Activated naive CD4-positive, alpha-beta T cell treated with anti-CD3 and anti-CD28 coated beads, Interleukin-2, amount 50 U/mL, for 16 hours (primary cell): ENCODE results near the gene ITPRID1.
"Not testable (repeated sequence)": the region's sequence is repeated elsewhere in the genome, so short reads cannot be mapped to it uniquely, and the experiment has no call there.

Experiments
- DNase-seq: peaks from one replicate; pipeline ENCODE4 v3.0.0-alpha.2; 2020

ITPRID1 gene

DNA sequence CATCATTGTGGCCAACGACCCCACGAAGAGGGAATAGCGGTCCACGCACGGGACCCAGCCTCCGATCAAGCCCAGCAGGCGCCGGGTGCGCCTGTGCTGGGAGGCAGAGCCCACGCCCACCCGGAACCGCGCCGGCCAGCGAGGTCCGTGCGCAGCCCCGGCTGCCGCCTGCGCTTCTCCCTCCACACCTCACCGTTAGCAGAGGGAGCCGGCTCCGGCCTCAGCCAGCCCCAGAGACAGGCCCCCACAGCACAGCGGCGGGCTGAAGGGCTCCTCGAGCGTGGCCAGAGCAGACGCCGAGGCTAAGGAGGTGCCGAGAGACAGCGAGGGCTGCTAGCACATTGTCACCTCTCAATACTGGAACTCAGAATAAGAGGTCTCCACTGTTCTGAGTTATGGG is 3.6 kb downstream of the ITPRID1 start:
- no peak for DNase-seq

DNA sequence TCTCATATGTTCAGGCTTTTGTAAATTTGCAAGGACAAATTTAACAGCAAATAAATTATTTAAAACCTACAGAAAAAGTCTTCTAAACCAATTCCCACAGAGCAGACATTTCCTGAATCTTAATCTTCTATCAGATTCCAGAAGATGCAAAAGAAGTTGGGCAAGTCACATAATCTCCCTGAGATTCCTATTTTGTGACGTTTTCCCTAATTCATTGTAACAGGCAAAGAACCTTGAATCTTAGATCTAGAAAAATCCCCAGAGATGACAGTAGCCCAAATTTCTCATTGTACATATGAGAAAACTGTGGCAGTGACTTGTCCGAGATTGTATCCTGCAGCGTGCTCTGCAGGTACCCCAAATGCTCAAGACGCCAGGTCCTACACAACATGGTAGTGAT is 4.9 kb downstream of the ITPRID1 start:
- DNase-seq = no peak

DNA sequence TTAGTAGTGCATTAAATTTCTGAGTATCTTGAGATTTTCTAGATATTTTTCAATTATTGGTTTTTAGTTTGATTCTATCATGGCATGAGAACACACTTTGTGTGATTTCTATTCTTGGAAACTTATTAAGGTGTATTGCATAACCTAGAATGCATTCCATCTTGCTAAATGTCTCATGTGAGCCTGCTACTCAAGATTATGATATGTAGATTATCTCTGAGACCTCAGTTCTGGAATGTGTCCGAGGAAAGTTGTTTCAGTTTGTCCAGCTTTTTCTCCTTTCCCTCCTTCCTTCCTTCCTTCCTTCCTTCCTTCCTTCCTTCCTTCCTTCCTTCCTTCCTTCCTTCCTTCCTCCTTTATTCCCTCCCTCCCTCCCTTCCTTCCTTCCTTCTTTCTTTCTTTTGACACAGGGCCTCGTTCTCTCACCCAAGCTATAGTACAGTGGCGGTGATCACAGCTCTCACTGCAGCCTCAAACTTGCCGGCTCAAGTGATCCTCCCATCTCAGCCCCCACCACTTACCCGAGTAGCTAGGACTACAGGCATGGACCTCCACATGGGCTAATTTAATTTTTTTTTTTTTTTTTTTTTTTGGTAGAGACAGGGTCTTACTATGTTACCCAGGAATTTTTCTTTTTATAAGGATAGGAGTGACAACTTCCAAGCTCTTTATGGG is 7.6 kb downstream of the ITPRID1 start:
- no peak for DNase-seq

DNA sequence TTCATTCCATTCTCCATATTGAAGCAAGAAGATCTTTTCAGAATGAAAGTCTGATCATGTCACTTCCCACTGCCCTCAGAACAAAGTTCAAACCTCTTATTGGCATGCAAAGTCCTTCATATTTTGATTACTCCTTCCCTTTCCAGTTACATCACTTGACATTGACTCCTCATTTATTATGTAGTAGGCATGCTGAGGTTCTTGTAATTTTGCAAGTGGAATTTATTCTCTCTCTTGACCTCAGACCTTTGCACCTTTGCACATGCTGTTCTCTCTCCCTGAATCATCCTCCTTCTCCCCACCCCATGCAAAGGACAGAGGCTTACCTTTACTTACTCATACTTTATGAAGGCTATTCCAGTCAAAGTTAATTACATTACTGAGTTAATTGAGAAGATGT is 13.0 kb downstream of the ITPRID1 start:
- DNase-seq = no peak

DNA sequence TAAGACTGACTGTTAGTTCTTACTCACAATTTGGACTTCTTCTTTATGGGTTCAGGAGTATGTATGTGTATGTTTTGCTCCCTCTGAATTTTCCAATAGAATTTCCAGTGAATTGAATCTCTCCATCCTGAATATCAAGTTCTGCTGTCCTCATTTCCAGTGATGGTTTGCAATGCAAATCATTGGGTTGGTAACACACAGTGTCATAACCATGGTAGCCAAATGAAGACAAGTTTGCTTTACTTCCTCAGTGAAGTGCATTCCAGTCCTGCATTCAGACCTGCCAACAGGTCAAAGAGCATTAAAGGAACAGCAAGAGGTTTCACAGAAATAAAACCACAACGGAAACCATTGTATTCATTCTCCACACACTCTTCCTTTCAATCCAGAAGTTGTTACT is 15.2 kb downstream of the ITPRID1 start:
- no peak for DNase-seq

DNA sequence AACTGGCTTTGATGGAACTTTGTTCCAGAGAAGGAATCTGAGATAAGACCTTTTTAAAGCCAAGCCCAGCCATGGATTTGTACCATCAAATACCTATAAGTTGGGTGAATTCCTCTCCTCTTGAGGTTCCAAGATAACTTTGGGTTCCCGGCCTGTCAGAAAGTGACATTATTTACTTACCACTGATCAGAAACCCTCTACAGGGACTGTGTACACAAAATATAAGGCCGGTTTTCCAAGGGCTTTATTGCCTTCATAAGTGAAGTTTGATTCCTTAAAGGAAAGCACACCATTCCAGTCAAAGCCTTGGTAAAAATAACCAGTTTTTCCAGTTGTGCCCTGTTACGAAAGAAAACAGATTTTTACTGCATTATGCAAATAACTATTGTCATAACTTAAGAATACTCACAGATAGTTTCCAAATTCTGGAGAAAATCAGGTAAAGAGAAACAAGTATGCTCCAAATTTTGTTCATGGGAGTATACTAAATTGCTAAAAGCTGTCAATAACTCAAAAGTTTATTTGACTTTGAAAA is 26.8 kb downstream of the ITPRID1 start:
- not testable (repeated sequence) for DNase-seq

DNA sequence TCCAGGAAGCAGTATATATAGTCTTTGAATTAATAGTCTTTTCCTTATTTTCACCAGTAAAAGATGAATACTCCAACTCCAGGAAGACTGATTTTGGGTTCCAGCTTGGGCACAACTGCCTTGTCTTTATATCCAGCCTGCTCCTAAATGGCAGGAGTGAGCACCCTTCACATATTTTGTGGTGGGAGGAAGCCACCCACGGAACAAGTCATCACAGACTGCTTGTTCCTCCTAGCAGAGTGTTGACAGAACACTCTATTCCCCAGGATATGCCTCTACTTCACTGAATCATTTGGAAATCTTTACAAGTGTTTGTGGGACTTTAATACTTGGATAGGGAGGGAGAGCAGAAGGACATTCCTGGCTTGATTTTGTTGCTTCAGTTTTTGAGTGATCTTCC is 31.7 kb downstream of the ITPRID1 start:
- no peak for DNase-seq

DNA sequence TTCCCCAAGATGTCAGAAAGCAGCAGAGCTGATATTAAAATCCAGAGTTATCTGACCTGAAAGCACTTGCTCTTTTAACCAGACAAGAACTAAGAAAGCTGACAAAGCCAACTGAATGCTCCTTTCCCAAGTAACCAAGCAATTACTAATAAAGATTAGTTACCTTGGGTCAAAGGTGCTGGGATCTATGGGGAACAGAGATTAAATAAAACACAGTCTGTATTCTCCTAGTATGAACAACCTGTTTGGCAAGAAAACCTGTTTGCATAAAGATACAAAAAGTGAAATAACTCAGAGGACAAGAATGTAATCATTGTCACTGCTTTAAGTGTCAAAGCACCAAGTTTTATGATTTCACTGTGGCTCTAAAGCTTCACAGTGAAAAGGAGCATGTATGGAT is 35.7 kb downstream of the ITPRID1 start:
- no peak for DNase-seq

DNA sequence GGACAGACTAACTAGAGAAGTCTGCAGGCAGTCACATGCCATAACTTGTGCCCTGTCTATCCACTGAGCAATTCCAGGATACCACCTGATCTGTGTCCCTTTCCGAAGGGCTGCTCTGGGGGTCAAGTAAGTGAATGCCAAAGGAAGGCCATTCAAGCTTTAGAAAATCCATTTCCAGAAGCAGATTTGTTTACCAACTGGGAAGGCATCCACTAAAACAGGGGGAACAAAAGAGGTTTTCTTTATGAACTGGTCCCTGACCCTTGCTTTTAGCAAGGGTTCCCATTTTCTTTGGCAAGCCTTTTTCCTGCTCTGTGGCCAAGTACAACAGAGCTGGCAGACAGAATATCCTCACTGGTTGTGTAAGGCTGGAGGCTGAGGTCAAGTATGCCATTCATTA is 36.5 kb downstream of the ITPRID1 start:
- DNase-seq = no peak

DNA sequence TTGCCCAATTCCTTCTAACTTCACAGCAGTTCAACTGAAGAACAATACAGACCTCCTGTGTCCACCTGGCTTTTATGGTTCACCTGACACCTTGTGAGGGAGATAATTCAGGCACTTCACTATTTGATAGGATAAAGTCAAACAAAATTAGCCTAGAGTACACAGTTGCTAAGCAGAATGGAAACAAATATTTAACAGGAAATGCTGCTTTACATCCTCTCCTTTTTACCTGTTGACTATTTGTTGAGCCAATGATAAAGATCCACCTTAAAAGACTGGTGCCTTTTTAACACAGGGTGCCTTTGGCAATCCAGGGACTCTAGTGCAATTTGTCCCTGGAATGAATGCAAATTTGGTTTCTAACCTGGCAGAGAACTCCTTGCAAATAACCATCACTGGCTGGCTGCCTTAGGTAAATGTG is 39.8 kb downstream of the ITPRID1 start:
- no peak for DNase-seq

DNA sequence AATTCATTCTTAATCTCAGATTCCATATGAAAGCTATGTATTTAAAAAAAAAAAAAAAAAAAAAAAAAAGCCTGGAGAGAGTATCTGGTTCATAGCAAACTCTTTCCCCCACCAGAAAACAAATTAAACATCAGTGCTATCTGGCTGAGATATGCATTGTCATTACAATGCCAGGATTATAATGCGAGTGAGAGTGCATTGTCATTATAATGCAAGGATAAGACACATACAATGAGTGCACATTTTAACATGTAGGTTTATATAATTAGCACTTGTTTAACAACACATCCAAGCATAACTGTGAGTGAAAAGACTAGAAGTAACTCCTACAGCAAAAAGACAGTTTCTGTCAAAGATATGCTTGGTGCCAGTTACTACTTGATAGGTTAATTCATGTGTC is 48.1 kb downstream of the ITPRID1 start:
- no peak for DNase-seq

DNA sequence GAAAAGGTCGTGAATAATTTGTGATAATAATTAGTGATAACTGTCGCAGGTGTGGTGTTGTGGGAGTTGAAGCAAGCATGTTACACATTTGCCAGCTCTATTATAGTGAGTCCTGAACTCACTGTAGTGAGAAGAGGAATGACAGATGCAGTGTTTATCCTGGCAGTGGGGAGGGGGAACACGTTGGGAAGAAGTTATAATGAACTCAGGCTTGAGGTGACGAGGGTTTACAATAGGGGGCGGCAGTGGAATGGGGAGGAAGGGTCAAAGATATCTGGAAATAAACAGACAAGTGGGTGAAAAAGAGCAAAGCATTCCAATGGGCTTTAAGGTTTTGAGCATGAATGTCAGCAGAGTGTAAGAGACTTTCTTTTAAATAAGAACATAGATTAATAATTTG is 49.6 kb downstream of the ITPRID1 start:
- no peak for DNase-seq

DNA sequence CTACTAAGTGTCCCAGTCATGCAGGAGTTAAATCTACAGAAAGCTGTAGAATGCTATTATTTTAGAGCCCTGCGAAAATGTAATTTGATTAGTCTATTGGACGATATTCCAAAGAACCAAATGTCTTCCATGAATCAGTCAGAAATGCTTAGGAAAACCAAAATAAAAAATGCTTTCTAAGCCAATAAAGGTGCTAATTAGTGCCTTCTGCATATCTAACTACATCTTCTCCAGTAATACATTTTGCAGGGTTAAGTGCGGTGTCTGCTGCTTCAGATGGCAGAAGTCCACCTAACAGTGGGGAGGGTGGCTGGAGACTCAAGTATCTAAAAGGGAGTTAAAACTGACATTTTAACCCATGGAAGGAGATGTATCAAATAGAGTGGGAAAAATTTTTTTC is 50.1 kb downstream of the ITPRID1 start:
- no peak for DNase-seq

DNA sequence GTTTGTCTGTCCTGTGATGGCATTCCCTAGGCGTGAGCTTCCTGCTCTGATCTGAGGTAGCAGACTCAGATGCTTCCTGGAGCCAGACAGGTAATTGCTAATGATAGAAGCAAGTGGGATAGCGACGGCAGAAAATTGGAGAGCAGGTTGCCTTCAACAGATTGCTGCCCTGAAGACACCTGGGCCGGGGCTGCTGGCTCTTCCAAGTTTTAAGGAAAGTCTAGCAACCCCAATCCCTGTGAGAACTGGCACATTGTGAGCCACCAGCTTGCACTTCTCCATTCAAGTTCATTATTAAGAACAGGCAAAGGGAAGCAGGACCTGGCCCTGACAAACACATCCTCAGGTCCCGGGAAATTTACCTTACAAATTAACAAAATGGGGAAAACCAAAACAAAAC is 50.8 kb downstream of the ITPRID1 start:
- DNase-seq = no peak

DNA sequence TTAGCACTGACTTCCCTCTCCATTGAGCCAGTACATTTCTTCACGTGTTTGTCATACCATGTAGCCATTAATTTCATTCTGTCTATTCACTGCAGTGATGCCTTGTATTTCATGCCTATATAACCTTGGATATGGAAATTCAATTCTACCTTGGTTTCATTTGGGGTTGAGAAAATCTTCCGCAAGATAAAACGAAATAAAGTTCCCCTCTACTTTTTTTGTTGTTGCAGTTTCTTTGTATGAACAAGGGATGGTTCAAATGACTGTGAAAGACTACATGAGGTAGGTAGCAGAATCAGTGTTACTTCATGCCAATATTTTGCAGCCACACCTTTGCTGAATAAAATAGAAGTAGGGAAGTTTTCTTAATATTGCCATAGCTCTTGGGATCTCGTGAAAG is 55.6 kb downstream of the ITPRID1 start:
- DNase-seq = no peak

DNA sequence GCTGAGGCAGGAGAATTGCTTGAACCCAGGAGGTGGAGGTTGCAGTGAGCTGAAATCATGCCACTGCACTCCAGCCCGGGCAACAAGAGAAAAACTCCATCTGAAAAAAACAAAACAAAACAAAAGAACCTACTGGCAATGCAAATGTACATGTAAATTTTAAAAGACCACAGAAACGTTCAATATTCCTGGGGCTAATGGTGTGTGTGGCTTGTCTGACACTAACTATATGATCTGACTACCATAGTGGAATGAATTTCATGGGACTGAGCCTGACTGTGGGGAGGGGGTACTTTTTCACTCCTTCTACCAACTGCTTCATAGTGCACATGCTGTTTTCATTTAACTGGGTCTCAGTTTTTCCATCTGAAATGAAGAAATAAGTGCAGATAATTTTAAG is 69.6 kb downstream of the ITPRID1 start:
- DNase-seq = no peak

DNA sequence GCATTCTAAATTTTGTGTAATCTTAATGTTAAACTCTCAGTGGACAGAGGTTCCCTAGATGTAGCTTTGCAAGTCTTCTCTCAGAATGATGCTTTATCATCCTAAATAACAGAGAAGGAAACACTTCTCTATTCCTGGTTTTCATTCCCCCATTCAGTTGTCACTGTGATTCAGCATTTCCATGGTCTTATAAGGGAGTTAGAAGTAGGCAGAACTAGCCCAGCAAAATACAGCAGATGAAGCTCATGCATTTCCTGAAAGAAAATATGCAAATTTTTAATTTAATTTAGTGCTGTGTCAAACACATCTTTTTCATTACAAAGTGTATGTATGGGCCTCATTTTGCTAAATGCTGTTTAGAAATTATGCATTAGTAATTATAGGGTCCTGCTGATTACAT is 70.1 kb downstream of the ITPRID1 start:
- DNase-seq = no peak

DNA sequence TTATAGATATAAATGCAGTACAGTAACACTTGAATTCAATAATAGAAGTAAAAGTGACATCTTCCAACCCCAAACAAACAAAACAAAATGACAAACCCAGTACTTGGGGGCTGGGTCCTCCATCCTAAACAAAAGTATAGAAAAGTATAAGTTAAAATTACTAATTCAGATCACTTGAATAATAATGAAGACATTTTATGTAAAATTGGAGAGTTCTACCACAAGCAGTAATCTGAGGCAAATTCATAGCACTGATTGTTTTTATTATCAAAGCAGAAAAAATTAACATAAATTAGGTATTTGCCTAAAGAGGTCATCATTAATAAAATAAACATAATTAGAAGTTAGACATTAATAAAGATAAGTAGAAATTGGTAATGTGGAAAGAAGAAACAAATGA is 81.5 kb downstream of the ITPRID1 start:
- no peak for DNase-seq

DNA sequence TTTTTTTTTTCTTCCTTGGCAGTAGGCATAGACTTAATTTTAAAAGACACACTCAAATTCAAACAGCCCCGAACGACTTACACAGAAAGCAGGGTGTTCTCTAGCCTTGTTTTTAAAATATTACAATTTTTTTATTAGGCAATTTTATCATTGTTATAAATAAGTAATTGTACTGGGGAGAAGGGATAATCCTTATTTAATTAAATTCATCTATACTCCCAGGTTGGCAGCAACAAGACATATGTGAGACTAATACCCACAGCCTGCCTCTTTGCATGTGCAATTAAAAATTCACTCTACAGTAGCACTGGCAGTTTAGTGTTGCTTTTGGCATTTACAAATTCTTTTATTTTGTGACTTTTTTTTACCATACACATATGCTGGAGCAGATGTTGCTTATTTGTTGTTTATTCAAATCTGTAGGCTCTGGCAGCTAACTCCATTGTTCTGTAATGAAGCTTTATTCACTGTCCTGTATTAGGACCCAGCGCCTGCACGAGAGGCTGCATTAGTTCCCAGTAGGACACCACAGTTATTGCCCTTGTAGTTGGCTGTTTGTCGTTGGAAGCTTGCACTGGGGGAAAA is 88.2 kb downstream of the ITPRID1 start:
- no peak for DNase-seq

DNA sequence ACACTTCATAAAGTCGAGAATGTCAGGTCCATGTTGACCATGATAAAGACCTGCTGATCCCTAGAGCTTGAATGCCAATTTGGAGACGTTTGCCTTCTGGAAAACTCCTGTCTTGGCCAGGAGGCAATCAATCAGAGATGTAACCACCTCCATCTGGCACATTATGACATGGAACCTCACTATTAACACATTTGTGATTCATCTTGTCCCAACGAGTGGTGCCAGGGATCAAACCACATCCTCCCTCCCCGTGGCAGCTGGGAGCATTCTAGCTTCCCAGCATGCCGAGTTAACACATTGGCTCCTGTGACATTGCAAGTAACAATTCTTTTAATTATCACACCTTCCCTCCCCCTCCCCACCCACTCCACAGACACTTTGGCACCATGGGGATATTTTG is 89.2 kb downstream of the ITPRID1 start:
- DNase-seq = no peak

DNA sequence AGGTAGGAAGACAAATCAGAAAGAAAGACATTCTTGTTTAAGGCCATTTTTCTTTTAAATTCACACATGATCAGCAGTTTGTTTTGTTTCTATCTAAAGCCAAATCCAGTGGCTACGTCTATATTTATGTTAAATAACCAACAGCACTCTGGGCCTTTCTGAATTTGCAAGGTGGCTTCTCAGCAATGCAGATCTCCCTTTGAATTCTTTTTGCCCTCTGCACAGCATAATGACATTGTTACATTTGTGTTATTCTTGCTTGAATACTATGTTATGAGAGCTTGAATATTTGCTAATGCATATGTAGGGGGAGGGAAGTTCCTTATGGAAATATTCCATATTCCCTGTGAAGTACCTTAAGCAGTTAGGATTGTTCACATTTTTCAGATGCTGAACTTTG is 99.7 kb downstream of the ITPRID1 start:
- DNase-seq = no peak

DNA sequence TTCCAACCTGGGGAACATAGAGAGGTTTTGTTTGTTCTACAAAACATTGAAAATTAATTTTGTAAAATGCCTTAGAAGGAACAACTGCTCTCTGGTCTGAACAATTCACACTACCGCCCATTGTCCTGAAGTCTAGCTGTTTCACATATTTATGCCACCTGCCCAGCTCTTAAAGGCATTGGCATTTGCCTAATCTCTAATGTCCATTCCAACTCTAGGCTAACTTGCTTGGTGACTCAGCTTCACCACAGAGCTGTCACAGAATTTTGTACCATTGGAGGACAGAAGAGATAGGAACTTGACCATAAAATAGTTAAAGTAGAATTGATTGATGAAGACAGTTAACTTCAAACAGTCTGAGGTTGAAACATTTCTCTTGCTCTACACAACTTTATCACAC is 119.6 kb downstream of the ITPRID1 start:
- no peak for DNase-seq

DNA sequence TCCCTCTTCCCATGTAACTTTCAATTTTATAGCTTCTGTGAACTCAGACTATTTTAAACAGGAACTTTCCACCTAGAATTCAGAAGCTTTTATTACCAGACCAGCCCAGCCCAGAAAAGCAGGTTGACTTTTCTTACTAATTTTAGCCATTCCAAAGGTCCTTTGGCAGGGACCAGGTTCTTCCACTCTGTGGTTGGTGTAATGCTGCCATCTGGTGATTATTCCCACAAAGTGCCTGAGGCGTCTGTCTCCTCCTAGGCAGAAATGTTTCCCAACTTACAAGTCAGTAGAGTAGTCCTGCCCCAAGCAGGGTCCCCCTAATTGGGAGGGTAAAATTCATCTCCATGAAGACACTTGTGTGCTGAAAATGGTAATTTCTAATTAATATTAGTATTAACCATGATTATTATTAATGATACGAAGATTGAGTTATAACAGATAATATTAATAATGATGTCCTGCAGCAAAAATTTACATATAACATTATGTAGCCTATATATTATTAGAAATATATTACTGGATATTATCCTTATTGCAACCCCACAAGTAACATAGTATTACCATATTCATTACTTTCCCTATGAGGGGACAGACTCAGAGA is 120.1 kb downstream of the ITPRID1 start:
- no peak for DNase-seq

DNA sequence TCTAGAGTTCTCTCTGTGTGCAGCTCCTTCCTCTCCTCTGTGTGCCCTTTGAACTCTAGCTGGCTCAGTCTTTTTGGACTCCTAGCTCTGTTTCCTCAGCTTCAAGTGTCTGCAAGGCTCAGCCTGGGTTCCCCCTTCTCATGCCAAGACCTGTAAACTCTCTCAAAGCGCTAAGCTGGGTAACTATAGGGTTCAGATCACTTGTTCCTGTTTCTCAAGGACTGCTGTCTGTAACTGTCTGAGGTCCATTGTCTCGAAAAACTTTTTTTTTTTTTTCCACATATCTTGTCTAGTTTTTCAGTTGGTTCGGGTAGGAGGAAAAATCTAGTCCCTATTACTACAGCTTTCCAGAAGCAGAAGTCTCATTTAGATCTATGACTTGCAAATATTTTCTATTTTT is 126.5 kb downstream of the ITPRID1 start:
- DNase-seq = no peak

DNA sequence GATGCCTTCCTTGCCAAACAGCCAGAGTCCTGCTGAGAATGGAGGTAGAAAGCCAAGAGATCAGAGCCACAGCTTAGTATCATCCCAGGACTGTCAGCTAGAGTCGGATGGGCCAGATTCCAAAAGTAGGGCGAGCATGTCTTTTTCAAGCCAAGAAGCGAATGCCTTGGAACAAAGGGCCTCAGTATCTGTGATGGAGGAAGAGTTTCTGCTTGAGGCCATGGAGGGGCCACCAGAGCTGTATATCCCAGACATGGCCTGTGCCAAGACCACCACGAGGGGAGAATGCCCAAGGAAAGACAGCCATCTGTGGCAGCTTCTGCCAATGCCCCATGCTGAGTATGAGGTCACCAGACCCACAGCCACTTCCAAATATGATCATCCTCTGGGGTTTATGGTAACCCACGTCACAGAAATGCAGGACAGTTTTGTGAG is 128.8 kb downstream of the ITPRID1 start:
- DNase-seq = no peak
